KOPT-K1 (cell line): Measurements from ENCODE around the gene CCDC102B.
"Not testable (repeated sequence)": the region's sequence is repeated elsewhere in the genome, so short reads cannot be mapped to it uniquely, and the experiment has no call there.

ENCODE experiments used
- H3K27ac ChIP-seq: fragments of 200-600 bp; sonication (generic); 2 replicates; pipeline ENCODE4 v1.5.1; 2016; ENCODE audit warnings: antibody characterized with exemption, mild to moderate bottlenecking, low read depth, low read length; ENCODE audit not compliant: poor library complexity, severe bottlenecking
- H3K36me3 ChIP-seq: fragments of 200-600 bp; sonication (generic); 2 replicates; pipeline ENCODE4 v1.5.1; 2017; ENCODE audit warnings: antibody characterized with exemption, mild to moderate bottlenecking, low read length, moderate library complexity; ENCODE audit not compliant: insufficient read depth
- H3K9me3 ChIP-seq: fragments of 200-600 bp; sonication (generic); 2 replicates; pipeline ENCODE4 v1.5.1; 2017; ENCODE audit warnings: antibody characterized with exemption, low read length, mild to moderate bottlenecking; ENCODE audit not compliant: insufficient read depth, poor library complexity, severe bottlenecking

Gene CCDC102B

DNA sequence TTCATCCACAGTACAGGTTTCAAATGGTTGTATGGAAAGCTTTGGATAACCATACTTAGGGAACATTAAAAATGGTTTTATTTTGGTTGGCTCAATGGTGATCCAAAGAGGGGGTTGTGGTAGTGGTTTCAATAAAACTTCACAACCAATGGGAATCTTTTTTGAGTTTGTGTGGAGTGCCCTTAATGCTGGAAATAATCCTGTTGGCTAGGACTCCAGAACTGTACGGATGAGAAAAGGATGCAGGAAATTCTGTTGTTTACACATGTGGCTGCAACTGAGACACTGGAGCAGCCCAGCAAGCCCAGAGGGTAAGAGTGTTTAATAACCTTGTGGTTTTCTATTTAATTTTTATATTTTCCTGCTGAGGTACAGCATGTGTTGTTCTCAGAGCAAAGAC lies at the start of gene CCDC102B:
TSS of gene CCDC102B (plus strand) at position 210 of the 400 bp plus-strand sequence. CDS start 38,684 bp downstream, outside the sequence.
- Histone ChIP-seq H3K27ac (no peak within 1 kb of the TSS), H3K36me3 (no peaks in the 10 kb centered on the region), H3K9me3 (no peaks in the 10 kb centered on the region)

DNA sequence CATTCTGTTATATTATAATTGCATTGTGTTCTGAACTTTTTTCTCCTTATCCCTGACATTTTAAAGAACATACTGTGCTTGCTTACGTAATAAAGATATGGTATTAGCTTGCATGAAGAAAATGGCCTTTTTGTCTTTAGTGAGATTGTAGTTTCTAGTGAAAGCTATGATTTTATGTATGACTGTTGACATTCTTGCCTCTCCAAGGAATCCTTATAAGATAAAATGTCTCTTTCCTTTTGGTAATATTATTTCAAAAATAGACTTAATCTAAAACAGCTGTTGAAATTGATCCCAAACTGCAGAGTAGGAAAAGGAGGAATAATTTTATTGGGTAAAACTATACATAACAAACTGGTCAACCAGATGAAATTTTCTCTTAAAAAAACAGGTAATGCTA lies 40.8 kb upstream of the CCDC102B start:
- H3K9me3 ChIP-seq = no peaks in the 10 kb centered on the region
- H3K36me3 ChIP-seq = no peaks in the 10 kb centered on the region
- no peak overlapping the region for H3K27ac ChIP-seq

DNA sequence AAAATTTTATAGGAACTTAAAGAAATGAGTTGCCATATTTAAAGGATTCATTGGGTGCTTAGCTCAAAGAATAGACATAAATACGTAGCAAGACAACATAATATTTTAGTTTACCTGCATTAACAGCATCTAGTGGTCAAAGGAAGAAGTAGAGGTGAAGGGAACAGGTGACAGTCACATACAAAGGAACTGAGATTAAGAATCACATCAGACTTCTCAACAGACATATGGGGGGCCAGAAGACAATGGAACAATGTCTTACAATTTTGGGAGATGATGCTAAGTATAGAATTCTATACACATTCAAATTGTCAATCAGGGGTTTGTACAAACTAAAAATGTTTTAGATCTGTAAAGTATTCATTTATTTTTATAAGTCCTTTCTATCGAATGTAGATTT lies 38.6 kb upstream of the CCDC102B start:
- no peaks in the 10 kb centered on the region for H3K9me3 ChIP-seq
- no peak overlapping the region for H3K27ac ChIP-seq
- no peaks in the 10 kb centered on the region for H3K36me3 ChIP-seq

DNA sequence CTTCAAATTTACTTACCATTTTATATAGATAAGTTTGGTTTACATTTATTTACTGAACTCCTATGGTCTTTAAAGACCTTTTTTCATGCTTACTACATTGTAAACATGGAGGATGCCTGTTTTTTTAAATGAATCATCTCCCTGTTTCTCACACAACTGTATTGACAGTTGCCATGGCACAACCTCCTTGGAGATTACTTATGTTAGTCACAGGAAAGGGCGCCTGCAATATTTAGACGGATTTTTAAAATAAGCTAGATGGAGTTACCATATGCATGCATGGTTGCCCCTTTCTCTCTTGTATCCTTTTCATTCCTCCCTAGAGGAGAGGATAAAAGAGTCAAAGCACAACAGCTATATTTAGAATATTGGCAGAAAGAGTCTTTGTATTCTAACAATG lies 34.8 kb upstream of the CCDC102B start:
- H3K36me3 ChIP-seq = no peaks in the 10 kb centered on the region
- no peak overlapping the region for H3K27ac ChIP-seq
- H3K9me3 ChIP-seq = no peaks in the 10 kb centered on the region

DNA sequence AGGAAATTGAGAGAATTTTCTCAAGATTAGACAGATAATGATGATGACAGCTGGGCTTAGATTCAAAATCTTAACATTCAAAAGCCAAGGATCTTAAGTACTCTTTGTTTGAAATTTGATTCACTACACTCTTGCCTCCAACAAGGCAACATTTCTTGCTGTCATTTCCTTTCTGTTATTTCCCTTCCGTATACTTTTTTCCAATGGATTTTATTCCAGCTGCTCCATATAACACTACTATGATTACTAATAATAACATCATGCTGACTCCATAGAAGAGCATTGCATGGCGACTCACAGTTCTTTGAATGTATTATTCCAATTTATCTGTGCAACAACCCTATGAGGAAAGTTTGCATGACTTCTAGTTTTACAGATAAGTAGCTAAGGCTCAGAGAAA lies 33.9 kb upstream of the CCDC102B start:
- Histone ChIP-seq H3K27ac (no peak overlapping the region), H3K9me3 (no peaks in the 10 kb centered on the region), H3K36me3 (no peaks in the 10 kb centered on the region)

DNA sequence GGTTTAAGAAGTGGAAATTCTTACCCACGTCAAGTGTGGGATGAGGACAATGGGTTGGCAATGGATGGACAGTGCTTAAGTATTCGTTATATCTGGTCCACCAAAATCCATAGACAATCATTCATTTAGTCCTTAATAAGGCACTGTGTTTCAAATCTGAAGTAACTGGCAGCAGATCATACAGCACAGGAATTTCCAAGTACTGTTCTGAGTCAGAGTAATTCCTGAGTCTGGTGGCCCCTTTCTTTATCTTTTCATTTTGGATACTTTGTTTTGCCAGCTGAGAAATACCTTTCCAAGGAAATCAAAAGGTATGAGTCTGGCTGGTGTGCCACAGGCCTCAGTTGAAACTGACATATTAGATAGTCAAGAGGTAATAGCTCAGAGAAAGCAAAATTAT lies 31.4 kb upstream of the CCDC102B start:
- Histone ChIP-seq H3K27ac (no peak overlapping the region), H3K9me3 (no peaks in the 10 kb centered on the region)

DNA sequence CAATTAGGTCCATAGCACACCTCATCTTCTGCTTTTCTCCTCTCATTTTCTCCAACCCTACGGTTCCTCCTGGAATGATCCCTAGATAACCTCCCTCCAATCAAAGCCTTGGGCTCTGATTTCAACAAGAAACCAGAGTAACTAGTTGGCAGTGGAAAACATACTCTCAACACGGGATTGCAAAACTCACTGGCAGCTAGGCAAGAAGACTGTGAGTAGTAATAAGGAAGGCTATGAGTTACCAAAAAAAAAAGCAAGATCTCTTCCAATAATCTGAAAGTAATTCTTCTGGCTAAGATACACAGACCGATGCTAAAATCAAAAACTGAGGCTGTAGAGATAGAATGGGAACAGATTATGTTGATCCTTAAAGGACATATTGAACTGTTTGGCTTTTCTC lies 28.4 kb upstream of the CCDC102B start:
- Histone ChIP-seq H3K36me3 (no peaks in the 10 kb centered on the region), H3K27ac (no peak overlapping the region), H3K9me3 (no peaks in the 10 kb centered on the region)

More for the DNA sequence above, 31.4 kb upstream of the CCDC102B start:
- H3K36me3 ChIP-seq = no peaks in the 10 kb centered on the region

DNA sequence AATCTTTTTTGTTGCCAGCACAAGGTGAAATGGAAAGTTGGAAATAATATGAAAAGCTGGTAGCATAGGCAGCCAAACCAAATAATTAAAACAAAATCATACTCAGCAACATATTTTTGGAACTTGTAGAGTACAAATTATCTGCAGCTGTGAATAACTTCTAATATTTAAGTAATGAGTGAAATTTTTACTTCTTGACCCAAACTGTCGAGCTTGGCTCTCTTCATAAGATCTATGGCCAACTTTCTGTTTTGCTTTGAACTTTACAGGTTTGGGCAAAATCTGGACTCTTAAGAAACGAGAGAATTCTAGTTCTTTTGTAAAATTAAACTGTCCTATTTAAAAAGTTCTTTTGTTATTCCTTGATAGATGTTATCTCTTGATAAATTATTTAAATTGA lies 25.6 kb upstream of the CCDC102B start:
- no peaks in the 10 kb centered on the region for H3K9me3 ChIP-seq
- no peak overlapping the region for H3K27ac ChIP-seq
- no peaks in the 10 kb centered on the region for H3K36me3 ChIP-seq

DNA sequence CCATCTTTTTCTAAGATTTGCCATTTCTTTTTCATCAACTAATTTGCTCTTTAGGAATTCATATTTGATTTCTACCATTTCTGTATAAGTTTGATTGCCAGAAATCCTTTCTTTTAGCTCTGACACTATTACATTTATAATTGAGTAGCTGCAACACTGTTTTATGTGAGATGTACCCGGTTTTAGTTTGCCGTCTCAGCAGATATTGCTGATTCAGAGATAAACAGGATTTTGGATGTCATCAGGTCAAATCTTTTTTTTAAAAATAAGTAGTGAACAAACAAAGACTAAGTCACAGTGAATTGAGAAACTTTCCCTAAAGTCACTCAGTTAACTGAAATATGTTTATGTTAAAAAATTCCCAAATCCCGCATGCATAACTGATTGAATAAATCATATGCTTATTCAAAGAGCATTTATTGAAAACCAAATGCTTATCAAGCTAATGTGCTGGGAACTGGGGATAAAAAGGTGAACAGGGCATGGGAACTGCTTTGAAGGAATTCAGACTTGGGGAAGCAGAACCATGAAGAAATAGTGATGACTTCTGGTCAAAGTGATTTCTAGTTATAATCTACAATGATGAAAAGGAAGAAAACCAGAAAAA lies 19.5 kb upstream of the CCDC102B start:
- Histone ChIP-seq H3K36me3 (no peaks in the 10 kb centered on the region), H3K9me3 (no peaks in the 10 kb centered on the region)

DNA sequence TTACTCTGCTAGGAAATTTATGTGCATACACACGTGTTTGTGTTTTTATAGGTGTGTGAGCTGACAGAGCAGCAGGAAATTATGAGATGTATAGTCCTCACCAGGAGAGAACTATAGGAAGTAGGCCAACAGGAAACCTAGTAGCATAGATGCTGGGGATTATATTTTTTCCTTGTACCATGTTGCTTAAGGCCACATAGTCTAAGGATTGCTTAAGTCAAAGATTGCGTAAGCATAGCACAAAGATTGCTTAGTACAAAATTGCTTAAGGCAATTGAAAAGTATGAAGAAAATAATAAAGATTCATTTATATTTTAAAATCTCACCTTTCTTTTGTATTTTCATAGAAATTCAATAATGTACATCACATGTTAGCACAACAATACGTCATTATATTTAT lies 18.7 kb upstream of the CCDC102B start:
- Histone ChIP-seq H3K27ac (no peak overlapping the region), H3K36me3 (no peaks in the 10 kb centered on the region), H3K9me3 (no peaks in the 10 kb centered on the region)

More for the DNA sequence above, 19.5 kb upstream of the CCDC102B start:
- no peak overlapping the region for H3K27ac ChIP-seq

DNA sequence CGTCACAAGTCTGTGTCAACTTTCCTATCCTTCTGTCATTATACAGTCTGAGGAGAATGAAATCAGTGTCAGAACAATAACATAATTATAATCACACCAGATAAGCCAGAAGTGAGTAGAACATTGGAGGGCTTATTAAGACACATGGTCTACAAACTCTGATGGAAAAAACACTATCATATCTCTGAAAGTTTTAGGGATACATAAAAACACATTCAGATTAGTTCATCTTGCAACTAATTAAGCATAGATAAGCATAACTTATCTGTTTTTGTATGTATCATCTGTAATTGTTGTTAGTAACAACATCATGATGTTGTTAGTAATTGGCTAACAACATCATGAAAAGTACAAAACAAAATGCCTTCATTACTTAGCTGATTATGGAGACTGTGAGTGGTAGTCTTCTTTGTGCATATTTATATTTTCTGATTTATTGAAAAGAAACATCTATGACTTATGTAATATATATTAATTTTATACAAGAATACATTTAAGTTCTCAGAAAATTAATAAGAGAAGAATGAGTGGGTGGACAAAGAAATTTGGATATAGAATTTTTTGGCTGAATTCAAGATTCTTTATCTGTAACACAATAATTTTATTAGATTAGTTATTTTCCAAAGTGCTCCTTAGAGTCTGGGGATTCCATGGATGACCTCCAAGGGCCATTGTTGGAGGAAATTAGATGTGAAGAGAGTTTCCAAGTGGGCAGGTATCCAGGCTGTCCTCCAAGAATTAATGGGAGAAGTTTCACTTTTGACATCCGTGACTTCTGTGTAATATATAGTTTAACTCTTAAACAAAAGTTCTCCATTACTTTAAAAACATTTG lies 16.9 kb upstream of the CCDC102B start:
- Histone ChIP-seq H3K27ac (no peak overlapping the region), H3K9me3 (no peaks in the 10 kb centered on the region), H3K36me3 (no peaks in the 10 kb centered on the region)

DNA sequence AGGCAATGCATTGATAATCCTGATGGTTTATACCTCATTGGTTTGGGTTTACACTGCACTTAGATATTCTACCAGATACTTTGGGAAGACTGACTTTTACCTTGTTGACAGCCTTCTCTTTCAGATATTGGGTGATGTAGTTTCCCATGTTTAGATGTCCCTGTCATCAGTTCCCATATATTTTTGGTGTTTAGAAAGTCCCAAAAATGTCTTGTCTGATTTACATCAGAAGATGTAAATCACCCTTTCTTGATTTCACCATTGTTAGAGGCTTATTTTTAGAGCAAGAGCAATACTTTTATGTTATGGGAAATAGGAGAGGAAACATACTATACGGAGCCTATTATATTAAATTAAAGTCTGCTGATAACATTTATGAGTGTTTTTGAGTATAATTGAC lies 14.4 kb upstream of the CCDC102B start:
- H3K9me3 ChIP-seq = no peaks in the 10 kb centered on the region
- H3K27ac ChIP-seq = no peak overlapping the region
- no peaks in the 10 kb centered on the region for H3K36me3 ChIP-seq

DNA sequence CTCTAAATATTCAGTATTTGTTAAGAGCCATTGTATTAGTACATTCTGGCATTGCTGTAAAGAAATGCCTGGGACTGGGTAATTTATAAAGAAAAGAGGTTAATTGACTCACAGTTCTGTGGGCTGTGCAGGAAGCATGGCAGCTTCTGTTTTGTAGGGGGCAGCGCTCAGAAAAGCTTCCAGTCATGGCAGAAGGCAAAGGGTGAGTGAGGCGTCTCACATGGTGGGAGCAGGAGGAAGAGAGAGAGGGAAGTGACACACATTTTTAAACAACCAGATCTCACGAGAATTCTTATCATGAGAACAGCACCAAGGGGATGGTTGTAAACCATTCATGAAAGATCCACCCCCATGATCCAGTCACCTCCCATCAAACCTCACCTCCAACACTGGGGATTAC lies 13.8 kb upstream of the CCDC102B start:
- no peak overlapping the region for H3K27ac ChIP-seq
- H3K36me3 ChIP-seq = no peaks in the 10 kb centered on the region
- no peaks in the 10 kb centered on the region for H3K9me3 ChIP-seq

DNA sequence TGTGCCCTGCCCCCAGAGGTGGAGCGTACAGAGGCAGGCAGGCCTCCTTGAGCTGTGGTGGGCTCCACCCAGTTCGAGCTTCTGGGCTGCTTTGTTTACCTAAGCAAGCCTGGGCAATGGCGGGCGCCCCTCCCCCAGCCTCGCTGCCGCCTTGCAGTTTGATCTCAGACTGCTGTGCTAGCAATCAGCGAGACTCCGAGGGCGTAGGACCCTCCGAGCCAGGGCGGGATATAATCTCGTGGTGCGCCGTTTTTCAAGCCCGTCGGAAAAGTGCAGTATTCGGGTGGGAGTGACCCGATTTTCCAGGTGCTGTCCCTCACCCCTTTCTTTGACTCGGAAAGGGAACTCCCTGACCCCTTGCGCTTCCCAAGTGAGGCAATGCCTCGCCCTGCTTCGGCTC lies 7.6 kb upstream of the CCDC102B start:
- not testable (repeated sequence) for H3K36me3 ChIP-seq, H3K27ac ChIP-seq, H3K9me3 ChIP-seq

DNA sequence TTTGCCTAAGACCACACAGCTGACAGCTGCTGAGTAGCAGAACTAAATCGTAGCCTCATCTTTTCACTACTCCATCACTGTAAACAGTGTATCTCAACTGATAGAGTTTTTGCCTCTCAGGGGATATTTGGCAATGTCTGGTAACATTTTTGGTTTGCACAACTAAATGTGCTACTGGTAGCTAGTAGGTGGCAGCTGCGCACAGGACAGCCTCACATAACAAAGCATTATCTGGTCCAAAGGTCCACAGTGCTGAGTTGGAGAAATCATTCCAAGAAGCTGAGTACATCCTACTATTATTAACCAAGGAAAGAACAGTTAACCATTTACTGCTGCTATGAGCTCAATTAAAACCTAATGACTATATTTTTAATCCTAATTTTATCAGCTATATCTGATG lies 6.1 kb upstream of the CCDC102B start:
- Histone ChIP-seq H3K9me3 (no peaks in the 10 kb centered on the region), H3K36me3 (no peaks in the 10 kb centered on the region), H3K27ac (no peak overlapping the region)

DNA sequence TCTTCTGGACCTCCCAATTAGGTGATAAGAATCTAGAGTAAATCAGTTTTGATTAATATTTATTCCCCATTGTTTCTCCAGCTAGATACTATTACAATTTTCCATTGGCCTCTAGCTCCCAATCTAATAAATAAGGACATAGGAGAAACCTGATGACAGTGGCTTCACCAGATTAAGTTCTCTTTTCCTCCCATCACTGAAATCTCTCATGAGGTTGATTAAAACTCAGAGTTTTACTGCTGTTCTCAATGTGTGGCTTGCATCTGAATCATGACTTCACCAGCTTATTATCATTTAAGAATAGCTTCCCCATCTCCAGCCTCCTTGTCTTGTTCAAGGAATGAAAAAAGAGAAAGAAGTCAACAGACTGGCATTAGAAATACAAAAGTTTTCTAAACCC lies 3.9 kb upstream of the CCDC102B start:
- H3K9me3 ChIP-seq = no peaks in the 10 kb centered on the region
- H3K27ac ChIP-seq = no peak overlapping the region
- no peaks in the 10 kb centered on the region for H3K36me3 ChIP-seq
